ENCODE measurements around the gene TOMM22. TPM values are rescaled to one million over a fixed set of nuclear protein-coding genes. Genes with fewer than 3 reads are reported as not detected.

TOMM22 gene
- total and polyA plus RNA-seq, 2 experiments from 2014 or later: 84.0 to 131 TPM

DNA sequence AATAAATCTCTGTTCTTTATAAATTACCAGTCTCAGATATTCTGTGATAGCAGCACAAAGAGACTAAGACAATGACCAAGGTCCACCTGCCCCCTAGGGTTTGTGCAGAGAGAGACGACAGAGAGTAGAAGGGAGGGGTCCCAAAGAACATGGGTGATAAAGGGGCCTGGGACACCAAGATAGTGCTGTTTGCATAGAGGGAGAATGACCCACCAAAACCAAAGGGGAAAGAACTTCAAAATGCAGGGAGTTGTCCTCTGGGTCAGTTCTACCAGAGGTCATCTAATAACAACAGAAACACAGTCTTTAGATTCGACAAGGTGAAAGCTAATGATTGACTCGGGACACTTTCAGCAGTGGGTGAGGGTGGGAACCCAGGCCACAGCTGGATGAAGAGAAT is 49.2 kb upstream of the TOMM22 start:
- no peak overlapping the region for H3K27ac Mint-ChIP-seq
- Histone ChIP-seq H3K27ac (ENCODE audit: low read depth) (no peak overlapping the region), H3F3A (replicated peaks; ENCODE audit: low read depth) (no peaks in the 10 kb centered on the region), H3K36me3 (ENCODE audit: insufficient read depth) (no peaks in the 10 kb centered on the region; the same call in 1 of the 2 replicates), H4K20me1 (replicated peaks; ENCODE audit: insufficient read depth) (no peaks in the 10 kb centered on the region), H2AFZ (no peak overlapping the region), H3K4me2 (no peak overlapping the region), H3K4me3 (no peak overlapping the region), H3K4me1 (ENCODE audit: insufficient read depth) (no peaks in the 10 kb centered on the region), H3K27me3 (ENCODE audit: insufficient read depth) (no peaks in the 10 kb centered on the region), H3K79me2 (replicated peaks; ENCODE audit: insufficient read depth) (no peaks in the 10 kb centered on the region), H3K9me2 (ENCODE audit: insufficient read depth) (no peaks in the 10 kb centered on the region)
- H3K4me3 Mint-ChIP-seq: no peak overlapping the region
- H3K9me3 Mint-ChIP-seq: no peaks in the 10 kb centered on the region
- no peaks in the 10 kb centered on the region for H3K4me1 Mint-ChIP-seq
- H3K27me3 Mint-ChIP-seq (ENCODE audit: insufficient read depth, low read depth, poor library complexity): peaks cover 13% of the 10 kb centered on the region
- DNase-seq (ENCODE audit: low spot score) (no peak), ATAC-seq (no peak)
- TF ChIP-seq, protein P1, sequence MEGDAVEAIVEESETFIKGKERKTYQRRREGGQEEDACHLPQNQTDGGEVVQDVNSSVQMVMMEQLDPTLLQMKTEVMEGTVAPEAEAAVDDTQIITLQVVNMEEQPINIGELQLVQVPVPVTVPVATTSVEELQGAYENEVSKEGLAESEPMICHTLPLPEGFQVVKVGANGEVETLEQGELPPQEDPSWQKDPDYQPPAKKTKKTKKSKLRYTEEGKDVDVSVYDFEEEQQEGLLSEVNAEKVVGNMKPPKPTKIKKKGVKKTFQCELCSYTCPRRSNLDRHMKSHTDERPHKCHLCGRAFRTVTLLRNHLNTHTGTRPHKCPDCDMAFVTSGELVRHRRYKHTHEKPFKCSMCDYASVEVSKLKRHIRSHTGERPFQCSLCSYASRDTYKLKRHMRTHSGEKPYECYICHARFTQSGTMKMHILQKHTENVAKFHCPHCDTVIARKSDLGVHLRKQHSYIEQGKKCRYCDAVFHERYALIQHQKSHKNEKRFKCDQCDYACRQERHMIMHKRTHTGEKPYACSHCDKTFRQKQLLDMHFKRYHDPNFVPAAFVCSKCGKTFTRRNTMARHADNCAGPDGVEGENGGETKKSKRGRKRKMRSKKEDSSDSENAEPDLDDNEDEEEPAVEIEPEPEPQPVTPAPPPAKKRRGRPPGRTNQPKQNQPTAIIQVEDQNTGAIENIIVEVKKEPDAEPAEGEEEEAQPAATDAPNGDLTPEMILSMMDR (conservative IDR thresholded peaks at IDR 0.05; ENCODE audit: low read depth in 2 of 2): no peak
- TF ChIP-seq EZH2 (IDR thresholded peaks at IDR 0.05; ENCODE audit: low read depth, unreplicated experiment) (no peak), STAT1 (IDR thresholded peaks at IDR 0.05; ENCODE audit: unreplicated experiment) (no peak)
- TF ChIP-seq, protein P2, sequence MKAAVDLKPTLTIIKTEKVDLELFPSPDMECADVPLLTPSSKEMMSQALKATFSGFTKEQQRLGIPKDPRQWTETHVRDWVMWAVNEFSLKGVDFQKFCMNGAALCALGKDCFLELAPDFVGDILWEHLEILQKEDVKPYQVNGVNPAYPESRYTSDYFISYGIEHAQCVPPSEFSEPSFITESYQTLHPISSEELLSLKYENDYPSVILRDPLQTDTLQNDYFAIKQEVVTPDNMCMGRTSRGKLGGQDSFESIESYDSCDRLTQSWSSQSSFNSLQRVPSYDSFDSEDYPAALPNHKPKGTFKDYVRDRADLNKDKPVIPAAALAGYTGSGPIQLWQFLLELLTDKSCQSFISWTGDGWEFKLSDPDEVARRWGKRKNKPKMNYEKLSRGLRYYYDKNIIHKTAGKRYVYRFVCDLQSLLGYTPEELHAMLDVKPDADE (IDR thresholded peaks at IDR 0.05): no peak
- TF ChIP-seq, protein P3, sequence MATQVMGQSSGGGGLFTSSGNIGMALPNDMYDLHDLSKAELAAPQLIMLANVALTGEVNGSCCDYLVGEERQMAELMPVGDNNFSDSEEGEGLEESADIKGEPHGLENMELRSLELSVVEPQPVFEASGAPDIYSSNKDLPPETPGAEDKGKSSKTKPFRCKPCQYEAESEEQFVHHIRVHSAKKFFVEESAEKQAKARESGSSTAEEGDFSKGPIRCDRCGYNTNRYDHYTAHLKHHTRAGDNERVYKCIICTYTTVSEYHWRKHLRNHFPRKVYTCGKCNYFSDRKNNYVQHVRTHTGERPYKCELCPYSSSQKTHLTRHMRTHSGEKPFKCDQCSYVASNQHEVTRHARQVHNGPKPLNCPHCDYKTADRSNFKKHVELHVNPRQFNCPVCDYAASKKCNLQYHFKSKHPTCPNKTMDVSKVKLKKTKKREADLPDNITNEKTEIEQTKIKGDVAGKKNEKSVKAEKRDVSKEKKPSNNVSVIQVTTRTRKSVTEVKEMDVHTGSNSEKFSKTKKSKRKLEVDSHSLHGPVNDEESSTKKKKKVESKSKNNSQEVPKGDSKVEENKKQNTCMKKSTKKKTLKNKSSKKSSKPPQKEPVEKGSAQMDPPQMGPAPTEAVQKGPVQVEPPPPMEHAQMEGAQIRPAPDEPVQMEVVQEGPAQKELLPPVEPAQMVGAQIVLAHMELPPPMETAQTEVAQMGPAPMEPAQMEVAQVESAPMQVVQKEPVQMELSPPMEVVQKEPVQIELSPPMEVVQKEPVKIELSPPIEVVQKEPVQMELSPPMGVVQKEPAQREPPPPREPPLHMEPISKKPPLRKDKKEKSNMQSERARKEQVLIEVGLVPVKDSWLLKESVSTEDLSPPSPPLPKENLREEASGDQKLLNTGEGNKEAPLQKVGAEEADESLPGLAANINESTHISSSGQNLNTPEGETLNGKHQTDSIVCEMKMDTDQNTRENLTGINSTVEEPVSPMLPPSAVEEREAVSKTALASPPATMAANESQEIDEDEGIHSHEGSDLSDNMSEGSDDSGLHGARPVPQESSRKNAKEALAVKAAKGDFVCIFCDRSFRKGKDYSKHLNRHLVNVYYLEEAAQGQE (IDR thresholded peaks at IDR 0.05; ENCODE audit: unreplicated experiment): no peak
- TF ChIP-seq, protein P4, sequence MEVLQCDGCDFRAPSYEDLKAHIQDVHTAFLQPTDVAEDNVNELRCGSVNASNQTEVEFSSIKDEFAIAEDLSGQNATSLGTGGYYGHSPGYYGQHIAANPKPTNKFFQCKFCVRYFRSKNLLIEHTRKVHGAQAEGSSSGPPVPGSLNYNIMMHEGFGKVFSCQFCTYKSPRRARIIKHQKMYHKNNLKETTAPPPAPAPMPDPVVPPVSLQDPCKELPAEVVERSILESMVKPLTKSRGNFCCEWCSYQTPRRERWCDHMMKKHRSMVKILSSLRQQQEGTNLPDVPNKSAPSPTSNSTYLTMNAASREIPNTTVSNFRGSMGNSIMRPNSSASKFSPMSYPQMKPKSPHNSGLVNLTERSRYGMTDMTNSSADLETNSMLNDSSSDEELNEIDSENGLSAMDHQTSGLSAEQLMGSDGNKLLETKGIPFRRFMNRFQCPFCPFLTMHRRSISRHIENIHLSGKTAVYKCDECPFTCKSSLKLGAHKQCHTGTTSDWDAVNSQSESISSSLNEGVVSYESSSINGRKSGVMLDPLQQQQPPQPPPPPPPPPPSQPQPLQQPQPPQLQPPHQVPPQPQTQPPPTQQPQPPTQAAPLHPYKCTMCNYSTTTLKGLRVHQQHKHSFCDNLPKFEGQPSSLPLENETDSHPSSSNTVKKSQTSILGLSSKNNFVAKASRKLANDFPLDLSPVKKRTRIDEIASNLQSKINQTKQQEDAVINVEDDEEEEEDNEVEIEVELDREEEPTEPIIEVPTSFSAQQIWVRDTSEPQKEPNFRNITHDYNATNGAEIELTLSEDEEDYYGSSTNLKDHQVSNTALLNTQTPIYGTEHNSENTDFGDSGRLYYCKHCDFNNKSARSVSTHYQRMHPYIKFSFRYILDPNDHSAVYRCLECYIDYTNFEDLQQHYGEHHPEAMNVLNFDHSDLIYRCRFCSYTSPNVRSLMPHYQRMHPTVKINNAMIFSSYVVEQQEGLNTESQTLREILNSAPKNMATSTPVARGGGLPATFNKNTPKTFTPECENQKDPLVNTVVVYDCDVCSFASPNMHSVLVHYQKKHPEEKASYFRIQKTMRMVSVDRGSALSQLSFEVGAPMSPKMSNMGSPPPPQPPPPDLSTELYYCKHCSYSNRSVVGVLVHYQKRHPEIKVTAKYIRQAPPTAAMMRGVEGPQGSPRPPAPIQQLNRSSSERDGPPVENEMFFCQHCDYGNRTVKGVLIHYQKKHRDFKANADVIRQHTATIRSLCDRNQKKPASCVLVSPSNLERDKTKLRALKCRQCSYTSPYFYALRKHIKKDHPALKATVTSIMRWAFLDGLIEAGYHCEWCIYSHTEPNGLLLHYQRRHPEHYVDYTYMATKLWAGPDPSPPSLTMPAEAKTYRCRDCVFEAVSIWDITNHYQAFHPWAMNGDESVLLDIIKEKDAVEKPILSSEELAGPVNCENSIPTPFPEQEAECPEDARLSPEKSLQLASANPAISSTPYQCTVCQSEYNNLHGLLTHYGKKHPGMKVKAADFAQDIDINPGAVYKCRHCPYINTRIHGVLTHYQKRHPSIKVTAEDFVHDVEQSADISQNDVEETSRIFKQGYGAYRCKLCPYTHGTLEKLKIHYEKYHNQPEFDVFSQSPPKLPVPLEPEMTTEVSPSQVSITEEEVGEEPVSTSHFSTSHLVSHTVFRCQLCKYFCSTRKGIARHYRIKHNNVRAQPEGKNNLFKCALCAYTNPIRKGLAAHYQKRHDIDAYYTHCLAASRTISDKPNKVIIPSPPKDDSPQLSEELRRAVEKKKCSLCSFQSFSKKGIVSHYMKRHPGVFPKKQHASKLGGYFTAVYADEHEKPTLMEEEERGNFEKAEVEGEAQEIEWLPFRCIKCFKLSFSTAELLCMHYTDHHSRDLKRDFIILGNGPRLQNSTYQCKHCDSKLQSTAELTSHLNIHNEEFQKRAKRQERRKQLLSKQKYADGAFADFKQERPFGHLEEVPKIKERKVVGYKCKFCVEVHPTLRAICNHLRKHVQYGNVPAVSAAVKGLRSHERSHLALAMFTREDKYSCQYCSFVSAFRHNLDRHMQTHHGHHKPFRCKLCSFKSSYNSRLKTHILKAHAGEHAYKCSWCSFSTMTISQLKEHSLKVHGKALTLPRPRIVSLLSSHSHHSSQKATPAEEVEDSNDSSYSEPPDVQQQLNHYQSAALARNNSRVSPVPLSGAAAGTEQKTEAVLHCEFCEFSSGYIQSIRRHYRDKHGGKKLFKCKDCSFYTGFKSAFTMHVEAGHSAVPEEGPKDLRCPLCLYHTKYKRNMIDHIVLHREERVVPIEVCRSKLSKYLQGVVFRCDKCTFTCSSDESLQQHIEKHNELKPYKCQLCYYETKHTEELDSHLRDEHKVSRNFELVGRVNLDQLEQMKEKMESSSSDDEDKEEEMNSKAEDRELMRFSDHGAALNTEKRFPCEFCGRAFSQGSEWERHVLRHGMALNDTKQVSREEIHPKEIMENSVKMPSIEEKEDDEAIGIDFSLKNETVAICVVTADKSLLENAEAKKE (CRISPR knock-in tag; IDR thresholded peaks at IDR 0.05): no peak
- H3K36me3 Mint-ChIP-seq (ENCODE audit: low read depth): peaks cover 7% of the 10 kb centered on the region

Data from GM23338 (cell line).